ENCODE results near the gene NEIL1.

DNA sequence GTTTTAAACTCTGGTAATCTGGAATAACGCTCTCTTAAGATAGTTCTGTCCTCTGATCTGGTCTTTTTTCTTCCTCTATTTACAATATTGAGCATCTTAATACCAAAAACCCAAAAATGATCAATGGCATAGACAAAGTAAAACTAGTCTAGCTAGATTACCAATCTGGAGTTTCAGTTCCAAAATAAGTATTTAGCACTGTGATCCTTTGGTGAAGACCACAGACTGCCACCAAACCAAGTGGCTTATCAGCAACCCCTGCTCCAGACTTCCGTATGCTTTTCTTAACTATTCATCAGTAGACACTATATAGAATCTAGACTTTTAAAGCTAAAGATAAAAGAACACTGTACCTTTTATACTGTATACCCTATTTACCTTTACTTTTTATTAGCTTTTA lies 57.1 kb downstream of the NEIL1 start:
- TF ChIP-seq POLR2A (IDR thresholded peaks at IDR 0.05; ENCODE audit: low read depth, low read length) (no peak), POLR2AphosphoS5 (IDR thresholded peaks at IDR 0.05; ENCODE audit: low read depth, low read length) (no peak), TAF1 (IDR thresholded peaks at IDR 0.05; ENCODE audit: borderline replicate concordance, low read depth, low read length) (no peak)

Data from GM12892 (cell line).